ENCODE measurements around the gene SLC66A3.

Gene SLC66A3

GRCh38 chr2:11155381-11156035, at the start of gene SLC66A3:
Gene SLC66A3 (plus strand): TSS chr2:11155467. CDS start chr2:11155547, 80 bp downstream.
- peak in 2 of 3 donors; percentile 13 to 32 for DNase-seq (ENCODE audit: low read depth in 2 of 3, low spot score in 1 of 3)

GRCh38 chr2:11109002-11109401, 46.3 kb upstream of the SLC66A3 start:
- no peak for DNase-seq (ENCODE audit: low read depth in 2 of 3, low spot score in 1 of 3)

GRCh38 chr2:11112870-11113428, 42.3 kb upstream of the SLC66A3 start:
- DNase-seq (ENCODE audit: low read depth in 2 of 3, low spot score in 1 of 3): no peak

GRCh38 chr2:11117776-11118175, 37.5 kb upstream of the SLC66A3 start:
- DNase-seq (ENCODE audit: low read depth in 2 of 3, low spot score in 1 of 3): no peak

- DNase-seq (ENCODE audit: low read depth in 2 of 3, low spot score in 1 of 3): no peak
These were observed 36.5 kb upstream of the SLC66A3 start for GRCh38 chr2:11118761-11119160.

- no peak for DNase-seq (ENCODE audit: low read depth in 2 of 3, low spot score in 1 of 3)
These were observed 34.0 kb upstream of the SLC66A3 start for GRCh38 chr2:11121099-11121822.

- no peak for DNase-seq (ENCODE audit: low read depth in 2 of 3, low spot score in 1 of 3)
These were observed 33.5 kb upstream of the SLC66A3 start for GRCh38 chr2:11121823-11122155.

- DNase-seq (ENCODE audit: low read depth in 2 of 3, low spot score in 1 of 3): no peak
These were observed 32.9 kb upstream of the SLC66A3 start for GRCh38 chr2:11122380-11122779.

- DNase-seq (ENCODE audit: low read depth in 2 of 3, low spot score in 1 of 3): no peak
These were observed 32.1 kb upstream of the SLC66A3 start for GRCh38 chr2:11123001-11123809.

GRCh38 chr2:11123856-11124759, 31.2 kb upstream of the SLC66A3 start:
- peak; percentile 55 to 81 (median 62) for DNase-seq (ENCODE audit: low read depth in 2 of 3, low spot score in 1 of 3)

GRCh38 chr2:11124760-11125068, 30.6 kb upstream of the SLC66A3 start:
- DNase-seq (ENCODE audit: low read depth in 2 of 3, low spot score in 1 of 3): no peak

GRCh38 chr2:11127761-11128160, 27.5 kb upstream of the SLC66A3 start:
- DNase-seq (ENCODE audit: low read depth in 2 of 3, low spot score in 1 of 3): no peak

- DNase-seq (ENCODE audit: low read depth in 2 of 3, low spot score in 1 of 3): no peak
These were observed 26.9 kb upstream of the SLC66A3 start for GRCh38 chr2:11128243-11128951.

- DNase-seq (ENCODE audit: low read depth in 2 of 3, low spot score in 1 of 3): peak; percentile 56 to 67 (median 66)
These were observed 25.4 kb upstream of the SLC66A3 start for GRCh38 chr2:11129598-11130449.

GRCh38 chr2:11131166-11131920, 23.9 kb upstream of the SLC66A3 start:
- DNase-seq (ENCODE audit: low read depth in 2 of 3, low spot score in 1 of 3): no peak

- DNase-seq (ENCODE audit: low read depth in 2 of 3, low spot score in 1 of 3): no peak
These were observed 23.1 kb upstream of the SLC66A3 start for GRCh38 chr2:11132036-11132671.

GRCh38 chr2:11133238-11133935, 21.9 kb upstream of the SLC66A3 start:
- no peak for DNase-seq (ENCODE audit: low read depth in 2 of 3, low spot score in 1 of 3)
